ENCODE measurements around the gene FMO3. TPM values are rescaled to one million over a fixed set of nuclear protein-coding genes. Genes with fewer than 3 reads are reported as not detected.

The FMO3 gene
- polyA plus RNA-seq, 4 donors, result 0.14 to 0.31 (median 0.21) TPM

DNA sequence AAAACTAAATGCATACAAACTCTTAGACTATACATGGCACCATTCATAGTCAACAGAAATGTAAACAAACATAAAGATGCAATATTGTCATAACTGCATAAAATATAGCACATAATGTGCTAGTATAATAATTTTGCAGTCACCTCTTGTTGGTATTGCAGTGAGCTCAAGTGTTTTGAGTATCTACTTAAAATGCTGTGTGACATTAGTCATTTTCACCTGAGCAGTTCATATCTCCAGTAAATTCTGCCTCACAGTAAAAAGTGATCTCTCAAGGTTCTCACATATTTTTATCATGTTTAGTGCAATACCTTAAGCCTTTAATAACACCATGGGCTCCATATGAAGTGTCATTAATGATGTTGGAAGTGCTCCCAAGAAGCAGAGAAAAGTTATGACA, 64.8 kb downstream of the FMO3 start:
- DNase-seq (ENCODE audit: low read depth in 4 of 4, low spot score in 2 of 4), result no peak

- DNase-seq (ENCODE audit: low read depth in 4 of 4, low spot score in 2 of 4), result no peak
Observed at GRCh38 chr1:171158096-171158495, 67.4 kb downstream of the FMO3 start.

DNA sequence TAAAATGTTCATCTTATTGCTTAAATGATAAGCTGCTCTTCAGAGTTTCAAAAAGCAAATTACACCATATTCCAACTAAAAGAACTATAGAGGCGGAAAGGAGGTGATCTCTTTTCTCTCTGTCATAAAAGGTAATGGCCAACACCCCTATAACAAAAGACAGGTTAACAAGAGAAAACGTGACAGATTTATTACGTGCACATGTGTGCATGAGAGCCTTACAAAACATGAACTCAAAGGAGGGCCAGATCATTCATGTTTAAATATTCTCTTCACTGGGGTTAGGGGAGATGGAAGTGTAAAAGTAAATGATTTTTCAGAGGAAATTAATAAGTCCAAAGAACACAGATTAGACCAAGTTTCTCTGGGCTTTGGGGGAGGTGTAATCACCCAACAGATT, 67.8 kb downstream of the FMO3 start:
- DNase-seq (ENCODE audit: low read depth in 4 of 4, low spot score in 2 of 4), result no peak

DNA sequence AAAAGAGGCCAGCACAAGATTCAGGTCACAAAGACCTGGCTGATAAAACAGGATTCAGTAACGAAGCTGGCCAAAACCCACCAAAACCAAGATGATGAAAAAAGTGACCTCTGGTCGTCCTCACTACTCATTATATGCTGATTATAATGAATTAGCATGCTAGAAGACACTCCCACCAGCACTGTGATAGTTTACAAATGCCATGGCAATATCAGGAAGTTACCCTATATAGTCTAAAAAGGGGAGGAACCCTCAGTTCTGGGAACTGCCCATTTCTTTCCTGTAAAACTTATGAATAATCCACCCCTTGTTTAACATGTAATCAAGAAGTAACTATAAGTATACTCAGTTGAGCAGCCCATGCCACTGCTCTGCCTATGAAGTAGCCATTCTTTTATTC, 68.4 kb downstream of the FMO3 start:
- DNase-seq (ENCODE audit: low read depth in 4 of 4, low spot score in 2 of 4), result no peak

DNA sequence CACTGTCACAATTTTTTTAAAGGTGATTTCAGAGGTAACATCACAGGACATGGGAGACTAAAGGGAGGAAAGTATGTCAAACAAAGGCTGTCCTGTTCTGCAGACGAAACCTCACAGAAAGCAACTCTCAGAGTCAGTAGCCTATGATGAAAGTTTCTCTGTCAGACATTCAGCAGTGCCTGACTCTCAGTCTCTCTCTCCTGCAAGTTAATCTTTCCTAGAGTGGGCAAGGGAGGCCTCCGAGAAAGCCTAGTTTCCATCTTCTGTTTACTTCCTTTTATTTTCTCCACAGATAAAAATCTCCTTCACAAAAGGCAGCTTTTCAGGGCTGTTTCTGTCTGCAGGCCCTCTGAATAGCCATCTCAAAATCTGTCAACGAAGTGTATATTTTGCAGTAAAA, 69.5 kb downstream of the FMO3 start:
- DNase-seq (ENCODE audit: low read depth in 4 of 4, low spot score in 2 of 4), result no peak

GRCh38 chr1:171160639-171161354, 70.1 kb downstream of the FMO3 start:
- no peak for DNase-seq (ENCODE audit: low read depth in 4 of 4, low spot score in 2 of 4)

GRCh38 chr1:171161431-171161830, 70.7 kb downstream of the FMO3 start:
- no peak for DNase-seq (ENCODE audit: low read depth in 4 of 4, low spot score in 2 of 4)

DNA sequence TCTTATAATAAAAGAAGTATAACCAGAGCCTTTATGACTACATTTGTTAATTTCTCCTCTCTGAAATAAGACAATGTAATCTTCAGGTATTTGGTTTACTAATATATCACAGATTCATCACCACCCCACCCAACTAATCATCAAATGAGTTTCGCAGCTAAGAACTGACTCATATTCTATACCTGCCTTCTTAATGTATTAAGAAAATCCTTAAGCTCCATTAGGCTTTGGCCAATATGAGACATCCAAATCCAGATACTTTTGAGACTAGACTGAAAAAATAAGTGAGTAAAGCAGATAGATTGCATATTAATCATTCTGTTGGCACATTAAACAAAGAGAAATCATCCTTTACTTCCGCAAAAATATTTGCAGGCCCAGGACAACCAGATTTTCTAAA, 75.7 kb downstream of the FMO3 start:
- no peak for DNase-seq (ENCODE audit: low read depth in 4 of 4, low spot score in 2 of 4)

Other genes starting within 250 kb of the FMO3 start
- gene MROH9, start 155.4 kb upstream of the FMO3 start, polyA plus RNA-seq (ENCODE audit: insufficient read length in 4 of 4), result not detected
- 1 to 10 TPM in 3 of 4 donors, under 1 TPM in 1; 0.52 to 1.7 (median 1.4) TPM for gene FMO2, start 94.4 kb downstream of the FMO3 start, polyA plus RNA-seq (ENCODE audit: insufficient read length in 4 of 4)
- gene FMO1, start 157.6 kb downstream of the FMO3 start, polyA plus RNA-seq (ENCODE audit: insufficient read length in 4 of 4), result 100 to 1,000 TPM in 3 of 4 donors, 10 to 100 TPM in 1; 99.8 to 197 (median 186) TPM
- gene FMO4, start 223.3 kb downstream of the FMO3 start, polyA plus RNA-seq (ENCODE audit: insufficient read length in 4 of 4), result 10 to 100 TPM; 11.0 to 18.6 (median 16.6) TPM

Measured in left renal cortex interstitium (tissue), 4 donors.